Measurements from ENCODE around the gene NOC2L.
A peak's percentile ranks its signal among the peaks of the same experiment; 100 is the strongest.
"Not testable (repeated sequence)": the region's sequence is repeated elsewhere in the genome, so short reads cannot be mapped to it uniquely, and the experiment has no call there.

The NOC2L gene

GRCh38 chr1:958823-959730 is at the start of gene NOC2L:
TSS of gene NOC2L (minus strand) at chr1:959256. CDS start at chr1:959240, 16 bp downstream.
- peak; percentile 72 for DNase-seq (ENCODE audit: low read depth)

- DNase-seq (ENCODE audit: low read depth), result no peak
These were observed 47.5 kb upstream of the NOC2L start for GRCh38 chr1:1006305-1007159.

- DNase-seq (ENCODE audit: low read depth), result no peak
These were observed 46.8 kb upstream of the NOC2L start for GRCh38 chr1:1005774-1006304.

GRCh38 chr1:1004780-1005697 is 46.0 kb upstream of the NOC2L start:
- DNase-seq (ENCODE audit: low read depth), result no peak

- no peak for DNase-seq (ENCODE audit: low read depth)
These were observed 45.3 kb upstream of the NOC2L start for GRCh38 chr1:1004420-1004779.

- no peak for DNase-seq (ENCODE audit: low read depth)
These were observed 44.8 kb upstream of the NOC2L start for GRCh38 chr1:1003618-1004419.

- DNase-seq (ENCODE audit: low read depth), result no peak
These were observed 42.2 kb upstream of the NOC2L start for GRCh38 chr1:1001057-1001783.

GRCh38 chr1:1000357-1001056 is 41.5 kb upstream of the NOC2L start:
- DNase-seq (ENCODE audit: low read depth), result no peak

GRCh38 chr1:999725-1000356 is 40.8 kb upstream of the NOC2L start, which contains the start of gene HES4:
TSS of gene HES4 (minus strand) at chr1:1000097. CDS start at chr1:999973, 124 bp downstream.
- DNase-seq (ENCODE audit: low read depth), result peak; percentile 61

GRCh38 chr1:998995-999724 is 40.1 kb upstream of the NOC2L start:
- DNase-seq (ENCODE audit: low read depth), result no peak

- DNase-seq (ENCODE audit: low read depth), result no peak
These were observed 39.6 kb upstream of the NOC2L start for GRCh38 chr1:998745-998994.

GRCh38 chr1:997993-998744 is 39.1 kb upstream of the NOC2L start:
- no peak for DNase-seq (ENCODE audit: low read depth)

GRCh38 chr1:997713-997992 is 38.6 kb upstream of the NOC2L start:
- DNase-seq (ENCODE audit: low read depth), result no peak

- no peak for DNase-seq (ENCODE audit: low read depth)
These were observed 38.0 kb upstream of the NOC2L start for GRCh38 chr1:996851-997712.

GRCh38 chr1:995665-996633 is 36.9 kb upstream of the NOC2L start:
- DNase-seq (ENCODE audit: low read depth), result no peak

GRCh38 chr1:994546-994945 is 35.5 kb upstream of the NOC2L start:
- not testable (repeated sequence) for DNase-seq (ENCODE audit: low read depth)

Data from stromal cell of bone marrow (primary cell).